Astrocyte (in vitro differentiated cells and primary cell): ENCODE results near the gene P4HA1.

Experiments used
- EZH2 ChIP-seq: IDR thresholded peaks from 2 replicates; pipeline ENCODE4 v1.6.1; 2012; ENCODE audit warnings: mild to moderate bottlenecking, low read length, inconsistent platforms; ENCODE audit not compliant: insufficient read depth
- TF ChIP-seq, protein P1 (sequence below): IDR thresholded peaks from 2 replicates; pipeline ENCODE4 v1.5.1; 2011; ENCODE audit warnings: low read depth, mild to moderate bottlenecking, inconsistent platforms, low read length, moderate library complexity; ENCODE audit not compliant: insufficient read depth

DNA sequence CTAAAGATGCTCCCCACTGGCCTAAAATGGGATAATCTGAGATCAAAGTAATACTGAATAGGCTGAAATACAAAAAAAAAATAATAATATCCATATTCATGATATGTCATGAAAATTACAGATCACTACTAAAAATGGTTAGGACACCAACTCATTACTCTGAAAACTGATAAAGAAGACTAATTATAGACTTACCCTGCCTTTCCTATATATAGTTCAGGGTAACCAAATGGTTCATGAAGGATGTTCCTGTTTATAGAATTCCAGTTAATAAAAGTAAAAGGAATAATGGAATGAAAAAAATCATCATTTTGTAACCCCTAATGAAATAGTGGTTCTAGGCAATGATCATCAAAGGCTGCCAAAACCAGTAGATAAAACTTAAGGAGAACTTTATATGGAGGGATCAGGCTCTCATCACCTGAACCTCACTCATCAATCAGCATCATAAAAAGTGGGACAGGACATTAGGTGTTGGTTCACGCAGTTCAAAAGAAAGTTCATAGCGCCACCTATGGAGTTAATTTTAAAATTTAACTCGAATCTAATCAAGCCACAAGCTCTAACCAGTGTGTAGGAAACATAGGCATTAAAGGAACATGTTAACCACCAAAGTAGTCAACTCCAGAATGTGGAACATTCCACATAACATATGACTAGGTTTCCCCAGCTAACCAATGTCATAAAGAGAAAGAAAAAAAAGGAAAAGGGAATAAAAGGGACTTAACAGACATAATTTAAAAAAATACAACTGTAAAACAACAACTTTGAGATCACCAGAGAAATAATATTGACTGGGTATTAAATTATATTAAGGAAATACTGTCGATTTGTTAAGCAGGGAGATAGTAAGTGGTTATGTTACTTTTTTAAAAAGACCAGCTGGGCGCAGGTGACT, 35.7 kb downstream of the P4HA1 start:
- TF ChIP-seq, protein P1, sequence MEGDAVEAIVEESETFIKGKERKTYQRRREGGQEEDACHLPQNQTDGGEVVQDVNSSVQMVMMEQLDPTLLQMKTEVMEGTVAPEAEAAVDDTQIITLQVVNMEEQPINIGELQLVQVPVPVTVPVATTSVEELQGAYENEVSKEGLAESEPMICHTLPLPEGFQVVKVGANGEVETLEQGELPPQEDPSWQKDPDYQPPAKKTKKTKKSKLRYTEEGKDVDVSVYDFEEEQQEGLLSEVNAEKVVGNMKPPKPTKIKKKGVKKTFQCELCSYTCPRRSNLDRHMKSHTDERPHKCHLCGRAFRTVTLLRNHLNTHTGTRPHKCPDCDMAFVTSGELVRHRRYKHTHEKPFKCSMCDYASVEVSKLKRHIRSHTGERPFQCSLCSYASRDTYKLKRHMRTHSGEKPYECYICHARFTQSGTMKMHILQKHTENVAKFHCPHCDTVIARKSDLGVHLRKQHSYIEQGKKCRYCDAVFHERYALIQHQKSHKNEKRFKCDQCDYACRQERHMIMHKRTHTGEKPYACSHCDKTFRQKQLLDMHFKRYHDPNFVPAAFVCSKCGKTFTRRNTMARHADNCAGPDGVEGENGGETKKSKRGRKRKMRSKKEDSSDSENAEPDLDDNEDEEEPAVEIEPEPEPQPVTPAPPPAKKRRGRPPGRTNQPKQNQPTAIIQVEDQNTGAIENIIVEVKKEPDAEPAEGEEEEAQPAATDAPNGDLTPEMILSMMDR = peak; percentile 41
- TF ChIP-seq EZH2 = no peak
